IPS DF 19.7 (cell line): ENCODE data around the gene ATP6AP2.

Experiments
- DNase-seq: peaks from one replicate; pipeline ENCODE4 v3.0.0-alpha.2; 2013; ENCODE audit warnings: low read depth, low spot score

Gene ATP6AP2

DNA sequence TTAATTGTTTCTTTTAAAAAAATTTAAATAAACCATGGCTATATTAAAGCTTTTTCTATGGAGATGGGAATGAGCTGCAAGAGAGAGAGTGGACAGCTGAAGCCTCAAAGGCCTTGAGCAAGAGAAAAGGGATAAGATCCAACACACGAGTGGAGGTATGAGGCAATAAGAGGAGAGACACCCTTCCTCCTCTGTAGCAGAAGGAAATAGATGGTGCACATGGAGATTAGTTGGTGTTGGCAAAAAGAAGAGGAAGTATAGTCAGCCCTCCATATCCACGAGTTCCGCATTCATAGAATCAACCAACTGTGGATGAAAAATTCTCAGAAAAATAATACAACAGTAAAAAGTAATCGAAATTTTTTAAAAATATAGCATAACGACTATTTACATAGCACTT lies 63.4 kb downstream of the ATP6AP2 start:
- DNase-seq: no peak

DNA sequence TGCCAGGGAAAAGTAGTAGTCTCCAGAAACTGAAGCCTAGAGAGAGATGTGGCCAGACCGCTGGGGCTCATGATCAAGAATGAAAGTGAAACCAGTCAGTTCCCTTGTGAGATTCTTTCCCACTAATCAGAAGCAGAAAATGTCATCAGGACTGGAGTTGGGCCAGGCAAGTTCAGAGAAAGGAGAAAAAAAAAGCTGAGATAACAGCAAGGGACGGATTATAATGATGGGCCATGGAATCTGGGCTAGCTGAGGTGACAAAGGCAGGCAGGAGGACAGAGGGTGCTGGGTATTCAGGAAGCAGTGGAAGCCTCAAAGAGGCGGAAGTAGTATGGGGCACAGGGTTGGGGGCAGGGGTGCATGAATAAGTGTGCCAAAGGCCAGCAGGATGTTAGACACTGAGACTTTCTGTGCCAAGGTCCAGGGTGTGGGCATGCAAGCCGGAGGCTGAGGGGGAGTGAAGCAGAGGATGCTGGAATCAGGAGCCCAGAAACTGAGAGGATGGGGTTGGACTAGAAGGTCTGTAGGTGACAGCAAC lies 64.1 kb downstream of the ATP6AP2 start:
- DNase-seq: no peak

DNA sequence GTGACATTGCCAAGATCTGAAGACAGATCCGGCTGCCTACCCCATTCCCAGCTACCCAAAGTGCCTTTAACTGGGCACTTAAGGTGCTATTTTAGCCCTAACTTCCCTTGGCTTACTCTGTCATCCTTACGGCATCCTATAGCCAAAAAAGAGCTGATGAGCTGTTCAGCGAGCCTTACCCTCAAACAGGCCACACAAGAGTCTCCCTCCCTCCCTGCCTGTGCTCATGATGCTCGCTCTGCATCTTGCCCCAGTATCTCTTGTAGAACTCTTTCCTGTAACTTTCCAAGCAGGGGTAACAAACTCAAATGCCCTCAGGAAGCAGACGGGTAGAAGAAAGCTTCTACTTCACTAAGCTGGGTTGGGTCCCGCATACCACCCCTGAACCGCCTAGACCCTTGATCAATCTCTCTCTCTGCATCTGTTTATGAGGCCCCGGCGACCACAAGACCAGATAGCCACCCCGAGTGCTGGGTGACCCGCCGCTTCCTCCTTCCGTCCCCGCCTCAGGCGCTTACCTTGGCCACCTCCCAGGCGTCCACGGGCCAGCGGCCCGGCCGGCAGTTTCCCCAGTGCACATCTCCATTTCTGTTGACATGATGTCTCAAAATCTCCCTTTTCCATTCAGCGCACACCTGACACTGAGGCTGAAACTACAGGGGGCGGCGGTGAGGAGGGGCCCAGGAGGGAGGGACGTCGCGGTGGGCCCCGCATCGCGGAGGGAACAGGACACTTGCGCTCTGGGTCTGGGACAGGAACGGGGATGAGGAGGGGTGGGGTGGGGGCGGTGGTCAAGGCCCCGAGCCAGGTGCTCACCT lies 65.9 kb downstream of the ATP6AP2 start:
- DNase-seq: no peak

DNA sequence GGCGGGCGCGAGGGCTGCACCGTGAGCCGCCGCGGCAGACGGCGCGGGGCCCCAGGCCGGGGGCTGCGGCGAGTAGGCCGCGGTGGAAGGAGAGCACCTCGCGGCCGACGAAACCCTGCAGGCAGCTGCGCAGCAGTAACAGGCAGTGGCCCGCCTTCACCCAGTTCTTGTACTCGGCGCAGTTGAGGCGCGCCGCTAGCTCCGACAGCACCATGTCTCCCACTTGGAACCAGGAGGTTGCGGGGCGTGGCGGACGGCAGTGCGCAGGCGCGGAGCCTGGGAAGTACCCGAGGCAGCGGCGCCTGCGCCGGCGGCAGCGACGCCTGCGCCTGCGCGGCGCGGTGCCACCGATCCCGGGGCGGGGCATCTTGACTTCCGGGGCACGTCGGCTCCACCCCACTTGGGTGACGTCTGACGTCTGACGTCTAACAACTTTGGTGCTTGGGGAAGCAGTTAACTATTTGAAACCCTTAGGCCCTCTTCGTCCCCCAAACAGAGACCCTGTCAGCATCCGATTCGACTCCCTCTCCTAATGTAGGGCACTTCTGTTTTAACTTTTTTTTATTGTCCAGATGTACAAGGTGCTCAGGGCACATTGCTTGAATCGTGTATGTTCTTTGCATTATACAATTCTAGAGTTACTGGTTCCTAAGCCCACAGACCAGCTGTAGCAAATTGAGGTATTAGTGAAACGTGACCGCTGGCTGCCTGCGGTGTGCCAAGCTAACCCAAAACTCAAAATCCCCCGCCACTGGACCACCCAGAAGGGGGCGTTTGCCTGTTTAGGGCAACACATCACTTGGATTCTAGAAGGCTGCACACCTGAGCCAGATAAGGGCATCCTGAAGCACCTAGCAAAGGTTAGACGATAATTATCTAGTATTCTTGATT lies 66.8 kb downstream of the ATP6AP2 start, which contains the start of gene CXorf38:
CXorf38 (minus strand) TSS at position 255 of the 891 bp plus-strand sequence; CDS start at position 214, 41 bp downstream.
- no peak for DNase-seq

DNA sequence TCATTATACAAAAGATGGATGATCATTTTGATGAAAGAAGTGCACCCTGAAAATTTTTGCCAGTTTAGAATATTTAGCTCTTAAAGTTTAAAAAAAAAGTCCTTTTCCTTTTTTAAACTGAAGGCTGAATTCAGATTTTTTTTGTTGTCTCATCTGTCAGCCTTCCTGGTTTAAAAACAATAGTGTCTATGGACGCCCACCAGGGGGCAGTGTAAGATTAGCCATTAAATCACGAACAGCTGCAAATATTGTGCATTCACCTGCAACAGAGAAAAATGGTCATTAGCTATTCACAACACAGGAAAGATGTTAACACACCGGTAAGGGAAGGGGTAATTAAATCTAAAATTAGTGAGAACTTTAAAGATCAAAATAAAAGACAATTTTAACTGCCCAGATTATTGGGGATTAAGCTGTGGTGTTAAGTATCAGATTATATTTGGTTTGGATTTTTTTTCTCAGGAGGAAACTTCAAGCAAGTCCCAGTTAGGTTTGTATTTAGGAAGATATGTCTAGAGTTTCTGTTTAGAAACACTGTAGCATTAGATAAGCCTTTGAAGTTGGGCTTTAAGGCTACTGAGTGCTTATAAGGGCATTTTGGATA lies 71.0 kb downstream of the ATP6AP2 start:
- no peak for DNase-seq

DNA sequence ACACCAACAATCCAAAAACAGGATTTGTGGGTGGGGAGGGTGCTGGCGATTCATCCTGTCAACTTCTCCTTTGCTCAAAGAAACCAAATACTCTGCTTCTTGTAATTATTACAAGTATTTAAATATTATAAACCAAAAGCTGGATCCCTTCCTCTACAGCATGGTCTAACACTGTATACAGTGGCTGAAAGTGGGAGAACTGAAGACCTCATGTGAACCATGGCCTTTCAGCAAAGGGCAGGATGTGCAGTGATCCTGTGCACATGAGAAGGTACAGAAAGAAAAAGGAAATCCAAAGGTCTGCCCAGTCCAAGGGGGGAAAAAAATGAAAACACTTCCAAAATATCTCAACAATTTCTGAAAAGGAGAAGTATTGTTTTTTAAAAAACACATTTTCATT lies 71.9 kb downstream of the ATP6AP2 start:
- no peak for DNase-seq

DNA sequence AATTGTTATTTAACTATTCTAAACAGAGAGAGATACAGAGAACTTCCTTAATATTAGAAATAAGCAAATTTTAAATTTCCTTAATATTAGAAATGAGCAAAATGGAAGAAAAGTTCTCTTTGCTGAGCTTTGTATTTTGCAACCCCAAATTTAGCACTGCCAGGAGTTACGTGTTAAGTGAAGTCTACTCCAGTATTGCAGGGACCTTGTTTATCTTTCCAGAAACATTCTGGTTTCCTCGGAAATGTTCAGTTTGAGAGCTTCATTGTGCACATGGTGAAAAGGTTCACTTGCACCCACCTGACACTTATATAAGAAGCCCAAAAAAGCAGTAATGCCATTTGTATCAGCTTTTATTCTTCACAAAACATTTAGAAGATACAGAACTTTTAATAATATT lies 72.8 kb downstream of the ATP6AP2 start:
- no peak for DNase-seq
